Measurements from ENCODE around the gene ATP5F1C.
"Not testable (repeated sequence)": the region's sequence is repeated elsewhere in the genome, so short reads cannot be mapped to it uniquely, and the experiment has no call there.

The ATP5F1C gene

GRCh38 chr10:7792541-7792940 lies 4.6 kb downstream of the ATP5F1C start:
- in situ Hi-C loops (cut with HindIII; ENCODE audit: low sequenced_read_pairs) = no loop called here

DNA sequence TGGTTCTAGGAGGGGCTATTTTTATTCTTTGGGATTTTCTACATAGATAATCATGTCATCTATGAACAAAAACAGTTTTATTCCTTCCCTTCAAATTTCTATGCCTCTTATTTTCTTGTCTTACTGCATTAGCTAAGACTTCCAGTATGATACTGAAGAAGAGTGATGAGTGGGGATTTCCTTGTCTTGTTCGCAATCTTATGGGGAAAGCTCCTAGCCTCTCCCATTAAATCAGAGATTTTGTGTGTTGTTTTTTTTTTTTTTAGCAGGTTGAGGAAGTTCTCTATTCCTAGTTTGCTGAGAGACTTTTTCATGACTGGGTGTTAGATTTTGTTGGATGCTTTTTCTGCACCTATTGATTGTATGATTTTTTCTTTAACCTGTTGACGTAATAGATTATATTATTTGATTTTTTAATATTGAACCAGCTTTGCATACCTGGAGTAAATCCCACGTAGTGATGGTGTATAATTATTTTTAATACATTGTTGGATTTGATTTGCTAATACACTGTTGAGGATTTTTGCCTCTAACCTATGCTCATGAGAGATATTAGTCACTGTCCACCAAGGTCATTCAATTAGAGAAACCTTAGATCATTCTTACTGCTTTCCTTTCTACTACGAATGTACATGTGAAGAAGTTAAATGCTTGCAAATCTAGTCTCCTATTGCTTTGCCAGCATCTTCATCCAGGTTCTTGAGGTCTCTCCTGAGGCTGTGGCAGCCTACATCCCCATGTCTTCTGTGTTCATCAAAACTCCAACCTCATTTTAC lies 6.5 kb downstream of the ATP5F1C start:
- in situ Hi-C loops (cut with HindIII; ENCODE audit: low sequenced_read_pairs) = no loop called here

DNA sequence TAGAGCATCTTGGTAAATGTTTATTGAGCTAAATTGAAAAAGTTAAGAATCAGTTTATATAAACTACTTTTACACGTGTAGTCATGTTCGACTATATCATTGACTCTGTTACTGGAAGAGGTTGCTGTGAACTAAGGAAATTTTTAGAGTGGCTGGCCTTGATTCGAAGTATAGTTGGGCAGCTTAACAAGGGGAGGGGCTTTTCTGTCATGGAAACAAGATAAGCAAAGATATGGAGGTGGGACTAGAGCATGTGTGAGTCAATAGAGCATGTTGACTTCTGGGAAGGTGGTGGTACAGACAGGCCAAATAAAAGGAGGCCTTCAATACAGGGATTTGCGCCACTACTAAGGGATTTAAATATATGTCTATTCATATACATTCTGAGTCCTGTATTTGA lies 7.6 kb downstream of the ATP5F1C start:
- in situ Hi-C loops (cut with HindIII; ENCODE audit: low sequenced_read_pairs) = no loop called here

- in situ Hi-C loops (cut with HindIII; ENCODE audit: low sequenced_read_pairs) = no loop called here
Observed at GRCh38 chr10:7797582-7797981, 9.6 kb downstream of the ATP5F1C start.

DNA sequence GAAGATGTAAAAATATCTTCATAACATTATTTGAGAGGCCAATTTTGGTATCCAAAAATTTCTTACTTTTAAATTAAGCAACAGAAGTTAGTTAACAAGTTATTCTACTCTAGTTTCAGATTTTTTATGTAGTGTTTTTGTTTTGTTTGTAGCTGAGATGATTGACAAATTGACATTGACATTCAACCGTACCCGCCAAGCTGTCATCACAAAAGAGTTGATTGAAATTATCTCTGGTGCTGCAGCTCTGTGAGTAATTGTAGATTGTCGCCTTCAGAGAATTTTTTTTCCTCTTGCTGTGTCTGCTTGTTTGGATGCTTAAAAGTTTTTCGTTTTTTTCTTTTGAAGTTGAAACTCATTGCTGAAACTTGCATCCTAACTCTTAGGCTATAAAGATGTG lies 14.6 kb downstream of the ATP5F1C start:
- in situ Hi-C loops (cut with HindIII; ENCODE audit: low sequenced_read_pairs) = no loop called here

GRCh38 chr10:7804216-7804615 lies 16.2 kb downstream of the ATP5F1C start:
- in situ Hi-C loops (cut with HindIII; ENCODE audit: low sequenced_read_pairs) = no loop called here

DNA sequence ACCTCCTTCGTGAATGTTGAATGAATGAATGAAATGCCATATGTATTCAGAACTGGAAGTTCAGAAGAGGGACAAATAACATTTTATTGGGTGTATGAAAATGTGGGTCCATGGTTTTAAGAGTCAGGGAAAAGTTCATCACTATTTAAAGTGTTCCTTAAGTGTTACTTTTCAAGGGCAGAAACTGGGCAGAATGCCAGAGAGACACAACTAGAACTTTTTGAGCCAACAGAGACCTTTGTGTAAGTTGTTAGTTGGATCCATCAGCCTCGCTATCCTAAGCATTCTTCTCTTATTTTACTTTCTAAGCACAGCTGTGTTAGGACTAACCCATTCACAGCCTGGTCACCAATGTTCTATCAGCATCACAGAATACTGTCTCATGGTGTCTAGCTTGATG lies 16.8 kb downstream of the ATP5F1C start:
- in situ Hi-C loops (cut with HindIII; ENCODE audit: low sequenced_read_pairs) = loop anchor here (5.0 kb wide), 1 partner anchor 42 kb away; no protein-coding TSS in a partner anchor

- in situ Hi-C loops (cut with HindIII; ENCODE audit: low sequenced_read_pairs) = loop anchor here (5.0 kb wide), 1 partner anchor 46 kb away; no protein-coding TSS in a partner anchor
Observed at GRCh38 chr10:7808686-7809267, 20.8 kb downstream of the ATP5F1C start.

DNA sequence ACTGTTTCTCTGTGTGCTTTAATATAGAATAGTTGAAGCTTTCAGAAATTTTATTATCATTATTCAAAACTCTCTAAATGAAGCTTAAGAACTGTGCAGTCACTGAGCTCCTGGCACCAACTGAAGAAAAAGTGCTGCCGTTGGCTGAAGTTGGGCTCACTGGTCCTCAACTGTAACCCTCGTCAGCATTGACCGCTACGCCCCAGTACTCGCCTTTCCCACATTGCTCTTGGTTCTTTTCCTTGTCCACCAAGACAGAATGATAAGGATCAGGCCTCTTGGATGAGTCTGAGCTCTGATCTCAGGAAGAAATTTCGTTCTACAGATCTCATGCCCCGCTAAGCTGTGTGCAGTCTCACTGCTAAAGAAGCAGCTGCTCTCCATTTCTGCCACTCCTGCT lies 22.5 kb downstream of the ATP5F1C start:
- in situ Hi-C loops (cut with HindIII; ENCODE audit: low sequenced_read_pairs) = no loop called here

GRCh38 chr10:7811000-7811399 lies 23.0 kb downstream of the ATP5F1C start:
- in situ Hi-C loops (cut with HindIII; ENCODE audit: low sequenced_read_pairs) = no loop called here

DNA sequence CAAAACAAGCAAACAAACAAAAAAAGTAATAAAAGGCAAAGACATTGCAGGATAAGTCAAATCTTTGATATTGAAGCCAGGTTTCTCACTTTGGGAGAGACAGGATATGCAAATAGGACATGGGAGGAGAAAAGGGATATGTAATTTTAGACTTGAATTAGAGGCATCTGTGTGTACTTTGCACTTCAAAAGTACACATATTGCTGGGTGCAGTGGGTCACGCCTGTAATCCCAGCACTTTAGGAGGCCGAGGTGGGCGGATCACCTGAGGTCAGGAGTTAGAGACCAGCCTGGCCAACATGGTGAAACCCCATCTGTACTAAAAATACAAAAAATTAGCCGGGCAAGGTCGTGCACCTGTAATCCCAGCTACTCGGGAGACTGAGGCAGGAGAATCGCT lies 23.8 kb downstream of the ATP5F1C start:
- in situ Hi-C loops (cut with HindIII; ENCODE audit: low sequenced_read_pairs) = not testable (repeated sequence)

DNA sequence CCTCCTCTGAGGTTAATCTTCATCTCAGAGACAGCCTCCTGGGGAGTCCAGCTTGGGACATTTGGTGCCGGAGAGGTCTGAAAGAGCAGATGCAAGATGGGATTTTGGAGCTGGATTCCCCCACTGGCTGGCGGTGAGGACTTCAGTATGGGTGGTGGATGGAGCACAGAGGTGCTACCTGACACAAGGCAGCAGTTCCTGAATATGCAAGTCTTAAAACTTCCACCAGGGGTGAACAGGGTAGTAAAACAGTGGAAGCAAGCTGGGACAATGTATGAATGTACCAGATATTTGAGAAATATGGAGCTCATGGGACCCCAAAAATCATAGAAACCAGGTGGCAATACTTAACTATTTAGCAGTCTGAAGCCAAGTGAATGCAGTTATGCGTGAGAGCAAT lies 25.5 kb downstream of the ATP5F1C start:
- in situ Hi-C loops (cut with HindIII; ENCODE audit: low sequenced_read_pairs) = no loop called here

DNA sequence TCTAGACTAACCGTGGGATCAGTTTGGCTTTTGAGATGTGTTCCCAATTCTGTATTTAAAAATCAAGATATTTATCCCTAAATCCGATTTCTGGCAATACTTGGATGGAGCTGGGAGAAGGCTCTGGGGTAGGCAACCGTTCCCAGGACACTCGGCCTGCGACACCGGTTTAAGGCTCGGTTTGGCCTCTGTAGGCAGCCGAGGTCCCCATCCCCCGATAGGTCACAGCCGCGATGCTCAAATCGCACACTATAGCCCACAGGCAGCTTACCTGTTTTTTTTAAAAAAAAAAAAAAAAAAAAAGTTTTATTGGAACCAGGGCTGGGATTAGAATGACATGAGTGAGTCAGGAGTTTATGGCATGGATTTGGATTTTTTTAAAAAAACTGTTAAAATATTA lies 29.6 kb downstream of the ATP5F1C start:
- in situ Hi-C loops (cut with HindIII; ENCODE audit: low sequenced_read_pairs) = no loop called here

DNA sequence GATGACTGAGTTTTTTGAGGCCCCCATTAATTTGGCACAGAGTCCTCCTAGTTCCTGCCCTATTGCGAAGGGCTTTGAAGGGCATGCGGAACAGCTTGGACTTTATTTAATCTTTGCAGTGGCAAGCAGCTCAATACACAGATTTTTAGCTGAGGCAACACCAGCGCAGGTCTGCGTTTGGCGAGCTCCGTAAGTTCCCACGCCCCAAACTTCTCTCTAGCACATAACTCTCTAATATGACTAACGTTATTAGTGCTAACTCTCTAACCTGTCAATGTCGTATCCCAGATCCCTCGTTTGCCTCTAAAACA lies 30.0 kb downstream of the ATP5F1C start:
- in situ Hi-C loops (cut with HindIII; ENCODE audit: low sequenced_read_pairs) = no loop called here

DNA sequence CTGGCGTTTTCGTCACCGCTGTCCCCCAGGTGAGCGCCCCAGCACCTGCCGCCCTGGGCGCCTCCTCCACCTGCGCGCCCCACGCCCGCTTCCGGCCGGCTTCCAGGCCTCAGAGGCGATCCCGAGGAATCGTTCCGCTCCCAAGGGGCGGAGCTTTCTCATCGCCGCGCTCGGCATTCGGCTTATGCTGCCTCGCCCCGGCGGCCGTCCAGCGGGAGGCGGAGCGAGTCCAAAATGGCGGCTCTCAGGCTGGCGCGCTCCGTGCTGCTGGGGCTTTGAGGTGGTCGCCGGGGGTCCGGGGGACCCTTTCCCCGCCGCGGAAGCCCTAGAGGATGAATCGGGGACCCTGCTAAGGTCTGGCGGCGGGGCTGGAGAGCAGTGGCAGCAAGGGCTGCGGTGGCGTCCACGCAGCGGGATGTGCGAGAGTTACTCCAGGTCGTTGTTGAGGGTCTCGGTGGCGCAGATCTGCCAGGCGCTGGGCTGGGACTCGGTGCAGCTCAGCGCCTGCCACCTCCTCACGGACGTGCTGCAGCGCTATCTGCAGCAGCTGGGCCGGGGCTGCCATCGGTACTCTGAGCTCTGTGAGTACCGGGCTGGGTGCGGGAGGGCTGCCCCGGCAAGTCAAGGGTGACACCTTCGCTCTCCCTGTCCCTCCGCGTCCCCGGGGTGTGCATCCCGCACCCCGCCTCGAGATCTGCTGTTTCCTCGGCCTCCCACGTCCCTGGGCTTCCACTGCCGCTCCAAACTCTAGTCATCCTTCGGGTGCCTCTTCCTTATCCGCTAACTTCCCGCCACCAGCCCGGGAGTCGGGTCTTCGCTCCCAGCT lies 30.5 kb downstream of the ATP5F1C start, which contains the start of gene TAF3:
TSS of gene TAF3 (plus strand) at position 211 of the 826 bp plus-strand sequence. CDS start at position 416, 205 bp downstream.
- in situ Hi-C loops (cut with HindIII; ENCODE audit: low sequenced_read_pairs) = no loop called here

DNA sequence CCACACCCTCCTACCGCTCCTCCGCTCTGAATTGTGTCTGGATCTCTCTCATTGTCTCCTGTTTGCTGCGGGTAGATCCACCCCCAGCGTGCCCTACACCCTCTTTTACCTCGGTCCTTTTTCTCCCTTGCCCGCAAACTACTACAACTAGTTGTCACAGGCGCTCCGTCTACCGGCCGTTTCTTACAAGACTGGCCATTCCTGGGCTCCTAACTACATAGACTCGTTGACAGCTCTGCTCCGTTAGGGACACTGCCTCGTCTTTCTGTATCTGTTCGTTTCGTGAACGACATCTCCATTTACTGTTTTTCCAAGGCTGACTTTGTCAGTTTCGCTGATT lies 31.1 kb downstream of the ATP5F1C start:
- in situ Hi-C loops (cut with HindIII; ENCODE audit: low sequenced_read_pairs) = no loop called here

GRCh38 chr10:7824251-7824650 lies 36.3 kb downstream of the ATP5F1C start:
- in situ Hi-C loops (cut with HindIII; ENCODE audit: low sequenced_read_pairs) = no loop called here

GRCh38 chr10:7826971-7827370 lies 39.0 kb downstream of the ATP5F1C start:
- in situ Hi-C loops (cut with HindIII; ENCODE audit: low sequenced_read_pairs) = no loop called here

GRCh38 chr10:7829289-7829834 lies 41.4 kb downstream of the ATP5F1C start:
- in situ Hi-C loops (cut with HindIII; ENCODE audit: low sequenced_read_pairs) = no loop called here

- in situ Hi-C loops (cut with HindIII; ENCODE audit: low sequenced_read_pairs) = no loop called here
Observed at GRCh38 chr10:7832060-7832459, 44.1 kb downstream of the ATP5F1C start.

DNA sequence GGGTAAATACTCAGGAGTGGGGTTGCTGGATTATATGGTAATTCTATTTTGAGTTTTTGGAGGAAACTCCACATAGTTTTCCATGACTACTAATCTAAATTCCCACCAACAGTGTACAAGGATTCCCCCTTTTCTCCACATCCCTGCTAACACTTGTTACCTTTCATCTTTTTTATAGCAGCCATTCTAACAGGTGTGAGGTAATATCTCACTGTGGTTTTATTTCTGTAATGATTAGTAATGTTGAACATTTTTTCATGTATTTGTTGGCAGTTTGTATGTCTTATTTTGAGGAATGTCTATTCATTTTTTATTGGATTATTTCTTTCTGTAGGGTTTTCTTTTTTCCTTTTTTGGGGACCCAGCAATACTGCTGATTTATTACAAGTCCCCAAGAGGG lies 45.2 kb downstream of the ATP5F1C start:
- in situ Hi-C loops (cut with HindIII; ENCODE audit: low sequenced_read_pairs) = no loop called here

GRCh38 chr10:7834262-7834661 lies 46.3 kb downstream of the ATP5F1C start:
- in situ Hi-C loops (cut with HindIII; ENCODE audit: low sequenced_read_pairs) = no loop called here

All from endothelial cell of hepatic sinusoid (primary cell).